SU-DHL-6 (cell line): ENCODE data around the gene KIF16B.

Source experiments
- H2AFZ ChIP-seq: fragments of 200-600 bp; sonication (generic); 2 replicates; pipeline ENCODE4 v1.6.1; 2014; ENCODE audit warnings: low read depth, mild to moderate bottlenecking, moderate library complexity, mixed read lengths, antibody characterized with exemption, low read length; ENCODE audit not compliant: severe bottlenecking
- H3F3A ChIP-seq: fragments of 200-600 bp; shearing (Covaris generic); 2 replicates; pipeline ENCODE4 v1.6.0; 2016; ENCODE audit warnings: antibody characterized with exemption, mild to moderate bottlenecking; ENCODE audit not compliant: insufficient read depth
- H3K27ac ChIP-seq: fragments of 200-600 bp; sonication (generic); 2 replicates; pipeline ENCODE4 v1.5.1; 2016; ENCODE audit warnings: low read depth, mild to moderate bottlenecking, low read length, moderate library complexity, mixed read lengths
- H3K27me3 ChIP-seq: fragments of 200-600 bp; sonication (generic), shearing (Covaris generic); 2 replicates; pipeline ENCODE4 v1.6.0; 2014; ENCODE audit warnings: mild to moderate bottlenecking, low read length
- H3K36me3 ChIP-seq: fragments of 200-600 bp; sonication (generic); 2 replicates; pipeline ENCODE4 v1.6.1; 2014; ENCODE audit warnings: mild to moderate bottlenecking, low read length, mixed read lengths
- H3K4me2 ChIP-seq: fragments of 300-600, 200-600 bp; shearing (Covaris generic), sonication (generic); 2 replicates; pipeline ENCODE4 v1.6.0; 2014; ENCODE audit warnings: low read length, low read depth, mild to moderate bottlenecking; ENCODE audit not compliant: poor library complexity, severe bottlenecking
- H3K4me3 ChIP-seq: fragments of 200-600 bp; sonication (generic); 2 replicates; pipeline ENCODE4 v1.5.1; 2014; ENCODE audit warnings: antibody characterized with exemption, low read length, mild to moderate bottlenecking, mixed read lengths; ENCODE audit not compliant: insufficient read depth, poor library complexity, severe bottlenecking
- H3K79me2 ChIP-seq: fragments of 200-600 bp; sonication (generic); 2 replicates; pipeline ENCODE4 v1.6.1; 2014; ENCODE audit warnings: mild to moderate bottlenecking, low read length, moderate library complexity; ENCODE audit not compliant: insufficient read depth
- H3K9ac ChIP-seq: fragments of 200-600 bp; sonication (generic); 2 replicates; pipeline ENCODE4 v1.7.0; 2014; ENCODE audit warnings: mild to moderate bottlenecking, low read length
- H3K9me2 ChIP-seq: fragments of 200-600 bp; sonication (generic); replicated peaks from 2 replicates; pipeline ENCODE4 v1.6.1; 2014; ENCODE audit warnings: low read length; ENCODE audit not compliant: insufficient read depth
- H3K9me3 ChIP-seq: fragments of 200-600 bp; sonication (generic); 2 replicates; pipeline ENCODE4 v1.6.1; 2014; ENCODE audit warnings: low read length, mixed read lengths; ENCODE audit not compliant: insufficient read depth
- H4K20me1 ChIP-seq: fragments of 200-600 bp; sonication (generic); 2 replicates; pipeline ENCODE4 v1.6.1; 2014; ENCODE audit warnings: low read depth, mild to moderate bottlenecking, antibody characterized with exemption, low read length, moderate library complexity, mixed read lengths
- EZH2phosphoT487 ChIP-seq: fragments of 200-600 bp; sonication (generic), shearing (Covaris generic); conservative IDR thresholded peaks from 2 replicates; pipeline ENCODE4 v1.6.1; 2018; ENCODE audit warnings: mild to moderate bottlenecking, antibody characterized with exemption, low read length, moderate library complexity, mixed read lengths
- TF ChIP-seq, protein P1 (sequence below): fragments of 200-600 bp; sonication (generic); IDR thresholded peaks from one replicate; pipeline ENCODE4 v1.5.1; 2017; ENCODE audit warnings: antibody characterized with exemption, mild to moderate bottlenecking, low read length, moderate library complexity; ENCODE audit not compliant: insufficient read depth, poor library complexity, severe bottlenecking

Gene KIF16B

DNA sequence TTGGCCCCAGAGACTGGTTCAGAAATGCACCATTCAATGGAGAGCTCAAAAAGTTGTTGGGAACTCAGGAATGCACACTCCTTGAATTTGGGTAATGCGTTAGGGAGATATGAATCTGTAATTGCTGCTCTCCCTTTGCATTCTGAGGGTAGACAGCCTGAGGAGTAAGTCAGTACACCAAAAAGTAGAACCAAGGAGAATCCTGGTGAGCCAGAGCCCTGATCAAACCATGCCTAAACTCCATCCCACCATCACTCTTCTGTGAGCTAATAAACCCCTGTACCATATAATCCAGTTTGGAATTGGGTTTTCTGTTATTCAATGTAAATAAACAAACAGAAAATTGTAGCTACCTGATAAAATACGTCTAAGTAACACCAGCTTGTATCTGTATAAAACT is 90.2 kb downstream of the KIF16B start:
- Histone ChIP-seq H3K27me3 (no peaks in the 10 kb centered on the region), H3K79me2 (no peaks in the 10 kb centered on the region), H3K9ac (no peak overlapping the region), H3K9me3 (no peaks in the 10 kb centered on the region), H4K20me1 (no peaks in the 10 kb centered on the region), H3K36me3 (no peaks in the 10 kb centered on the region), H3K4me3 (no peak overlapping the region), H3K9me2 (no peaks in the 10 kb centered on the region), H3K4me2 (no peak overlapping the region), H3F3A (no peaks in the 10 kb centered on the region), H3K27ac (no peak overlapping the region), H2AFZ (no peak overlapping the region)
- no peak for TF ChIP-seq EZH2phosphoT487
- TF ChIP-seq, protein P1, sequence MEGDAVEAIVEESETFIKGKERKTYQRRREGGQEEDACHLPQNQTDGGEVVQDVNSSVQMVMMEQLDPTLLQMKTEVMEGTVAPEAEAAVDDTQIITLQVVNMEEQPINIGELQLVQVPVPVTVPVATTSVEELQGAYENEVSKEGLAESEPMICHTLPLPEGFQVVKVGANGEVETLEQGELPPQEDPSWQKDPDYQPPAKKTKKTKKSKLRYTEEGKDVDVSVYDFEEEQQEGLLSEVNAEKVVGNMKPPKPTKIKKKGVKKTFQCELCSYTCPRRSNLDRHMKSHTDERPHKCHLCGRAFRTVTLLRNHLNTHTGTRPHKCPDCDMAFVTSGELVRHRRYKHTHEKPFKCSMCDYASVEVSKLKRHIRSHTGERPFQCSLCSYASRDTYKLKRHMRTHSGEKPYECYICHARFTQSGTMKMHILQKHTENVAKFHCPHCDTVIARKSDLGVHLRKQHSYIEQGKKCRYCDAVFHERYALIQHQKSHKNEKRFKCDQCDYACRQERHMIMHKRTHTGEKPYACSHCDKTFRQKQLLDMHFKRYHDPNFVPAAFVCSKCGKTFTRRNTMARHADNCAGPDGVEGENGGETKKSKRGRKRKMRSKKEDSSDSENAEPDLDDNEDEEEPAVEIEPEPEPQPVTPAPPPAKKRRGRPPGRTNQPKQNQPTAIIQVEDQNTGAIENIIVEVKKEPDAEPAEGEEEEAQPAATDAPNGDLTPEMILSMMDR: no peak

DNA sequence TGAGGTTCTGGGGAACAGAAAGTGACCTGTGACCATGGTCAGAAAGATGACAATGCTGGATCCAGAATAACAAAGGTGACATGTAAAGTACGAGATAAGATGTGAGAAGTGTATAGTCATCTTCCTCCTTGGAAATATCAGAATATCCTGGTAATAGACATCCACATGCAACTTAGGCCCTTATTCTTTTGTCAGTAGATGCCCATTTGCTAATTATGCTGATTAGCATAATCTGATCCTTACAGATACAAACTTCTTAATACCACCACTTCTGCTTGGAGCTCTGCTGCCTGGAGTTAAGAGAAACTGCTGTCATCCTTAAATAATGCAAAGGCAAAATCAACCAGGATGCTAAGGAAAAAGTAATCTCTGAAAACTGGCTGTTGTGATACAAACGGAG is 91.3 kb downstream of the KIF16B start:
- Histone ChIP-seq H3K79me2 (no peaks in the 10 kb centered on the region), H3K27ac (no peak overlapping the region), H3K36me3 (no peaks in the 10 kb centered on the region), H3K9me3 (no peaks in the 10 kb centered on the region), H3K9ac (no peak overlapping the region), H4K20me1 (no peaks in the 10 kb centered on the region), H3K4me3 (no peak overlapping the region), H3F3A (no peaks in the 10 kb centered on the region), H3K9me2 (no peaks in the 10 kb centered on the region), H2AFZ (no peak overlapping the region), H3K4me2 (no peak overlapping the region), H3K27me3 (no peaks in the 10 kb centered on the region)
- TF ChIP-seq, protein P1: no peak
- TF ChIP-seq EZH2phosphoT487: no peak

DNA sequence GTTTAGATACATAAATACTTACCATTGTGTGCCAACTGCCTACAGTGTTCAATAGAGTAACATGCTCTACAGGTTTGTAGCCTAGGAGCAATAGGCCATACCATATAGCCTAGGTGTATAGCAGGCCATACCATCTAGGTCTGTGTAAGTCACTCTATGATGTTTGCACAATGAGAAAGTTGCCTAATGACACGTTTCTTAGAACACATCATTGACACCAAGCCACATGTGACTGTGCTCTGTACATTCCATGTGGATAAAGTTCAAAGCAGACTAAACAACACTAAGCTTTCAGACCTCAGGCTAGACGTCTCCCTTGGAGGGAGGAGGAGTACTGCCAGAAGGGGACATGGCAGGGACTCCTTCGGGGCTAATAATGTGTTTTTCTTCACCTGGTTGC is 93.6 kb downstream of the KIF16B start:
- Histone ChIP-seq H3K36me3 (no peaks in the 10 kb centered on the region), H3K27me3 (no peaks in the 10 kb centered on the region), H3K79me2 (no peaks in the 10 kb centered on the region), H3K27ac (no peak overlapping the region), H2AFZ (no peak overlapping the region), H4K20me1 (no peaks in the 10 kb centered on the region), H3K4me2 (no peak overlapping the region), H3F3A (no peaks in the 10 kb centered on the region), H3K9me2 (no peaks in the 10 kb centered on the region), H3K9ac (no peak overlapping the region), H3K4me3 (no peak overlapping the region), H3K9me3 (no peaks in the 10 kb centered on the region)
- TF ChIP-seq EZH2phosphoT487: no peak
- TF ChIP-seq, protein P1: no peak

DNA sequence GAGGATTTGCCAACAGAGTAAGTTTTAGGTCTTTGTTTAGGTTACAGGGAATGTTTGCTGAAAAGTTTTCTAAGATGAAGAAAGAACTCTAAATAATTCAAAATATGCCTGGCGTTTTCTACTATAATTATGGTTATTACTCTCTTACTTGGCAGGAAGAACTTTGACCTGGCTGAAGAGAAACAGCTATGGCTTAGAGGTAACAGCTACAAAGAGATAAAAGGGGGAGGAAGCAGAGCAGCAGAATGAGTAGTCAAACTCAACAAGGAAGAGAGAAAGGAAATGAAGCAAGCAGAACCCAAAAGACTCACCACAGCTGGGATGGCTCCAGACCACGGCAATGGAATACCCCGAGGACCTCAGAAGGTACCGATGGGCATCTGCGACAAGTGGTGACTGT is 95.6 kb downstream of the KIF16B start:
- TF ChIP-seq, protein P1: no peak
- no peak for TF ChIP-seq EZH2phosphoT487
- H3F3A ChIP-seq: no peaks in the 10 kb centered on the region
- H3K27ac ChIP-seq: no peak overlapping the region; the same call in 1 of the 2 replicates
- no peaks in the 10 kb centered on the region for H3K9me2 ChIP-seq
- no peak overlapping the region for H3K4me2 ChIP-seq
- no peaks in the 10 kb centered on the region for H3K36me3 ChIP-seq
- H3K9ac ChIP-seq: no peak overlapping the region
- no peaks in the 10 kb centered on the region for H3K79me2 ChIP-seq
- H3K27me3 ChIP-seq: no peaks in the 10 kb centered on the region
- H3K9me3 ChIP-seq: no peaks in the 10 kb centered on the region
- H2AFZ ChIP-seq: no peak overlapping the region
- no peaks in the 10 kb centered on the region for H4K20me1 ChIP-seq
- H3K4me3 ChIP-seq: no peak overlapping the region
